Fibroblast of mammary gland (primary cell): ENCODE data around the gene ADAM23.

Experiments
- DNase-seq: peaks from one replicate; pipeline ENCODE4 v3.0.0-alpha.2; 2010; ENCODE audit warnings: low read depth
- H3K4me3 ChIP-seq: 2 replicates; pipeline ENCODE4 v1.5.1; 2011; ENCODE audit warnings: low read depth, mild to moderate bottlenecking, low read length, moderate library complexity; ENCODE audit not compliant: control insufficient read depth
- CTCF ChIP-seq: conservative IDR thresholded peaks from 2 replicates; pipeline ENCODE4 v1.5.1; 2011; ENCODE audit warnings: low read depth, low read length, inconsistent platforms; ENCODE audit not compliant: control insufficient read depth, insufficient read depth

The ADAM23 gene

GRCh38 chr2:206615417-206616089 lies 172.2 kb downstream of the ADAM23 start:
- no peak for DNase-seq
- no peak for TF ChIP-seq CTCF
- no peak overlapping the region for H3K4me3 ChIP-seq

GRCh38 chr2:206616151-206616550 lies 172.8 kb downstream of the ADAM23 start:
- no peak for TF ChIP-seq CTCF
- no peak overlapping the region for H3K4me3 ChIP-seq
- DNase-seq: peak; percentile 5

- no peak for TF ChIP-seq CTCF
- H3K4me3 ChIP-seq: no peak overlapping the region
- DNase-seq: no peak
These were observed 175.7 kb downstream of the ADAM23 start for GRCh38 chr2:206619011-206619410.

GRCh38 chr2:206626108-206626507 lies 182.8 kb downstream of the ADAM23 start:
- no peak for DNase-seq
- no peak for TF ChIP-seq CTCF

GRCh38 chr2:206627632-206628031 lies 184.3 kb downstream of the ADAM23 start:
- TF ChIP-seq CTCF: no peak
- no peak for DNase-seq
- no peak overlapping the region for H3K4me3 ChIP-seq

More at GRCh38 chr2:206626108-206626507, 182.8 kb downstream of the ADAM23 start:
- H3K4me3 ChIP-seq: no peak overlapping the region

GRCh38 chr2:206631340-206631739 lies 188.0 kb downstream of the ADAM23 start:
- no peak for DNase-seq
- no peak for TF ChIP-seq CTCF
- H3K4me3 ChIP-seq: no peak overlapping the region

- TF ChIP-seq CTCF: no peak
- no peak overlapping the region for H3K4me3 ChIP-seq
- DNase-seq: no peak
These were observed 191.7 kb downstream of the ADAM23 start for GRCh38 chr2:206635015-206635414.
